BJ (cell line): ENCODE data around the gene PCGF3. TPM values are rescaled to one million over a fixed set of nuclear protein-coding genes. Genes with fewer than 3 reads are reported as not detected.

Source experiments
- CTCF ChIA-PET: fragments of 350-600 bp; formaldehyde crosslinking; extraction: SDS; loops from one replicate; lab custom pipeline; 2021; ENCODE audit warnings: antibody characterized with exemption, inconsistent platforms; lab: Yijun Ruan, JAX
- POLR2A ChIA-PET: fragments of 300-600 bp; sonication (Branson Sonifier 250); formaldehyde crosslinking; extraction: SDS; loops from one replicate; lab custom pipeline; 2021; ENCODE audit warnings: antibody characterized with exemption; lab: Charles Lee
- DNase-seq: peaks from one replicate; pipeline ENCODE4 v3.0.0-alpha.2; 2011; ENCODE audit warnings: low read depth
- H3K27me3 ChIP-seq: 2 replicates; pipeline ENCODE4 v1.6.0; 2011; ENCODE audit warnings: low read length; ENCODE audit not compliant: control insufficient read depth, insufficient read depth
- H3K36me3 ChIP-seq: 2 replicates; pipeline ENCODE4 v1.5.1; 2011; ENCODE audit warnings: low read length; ENCODE audit not compliant: control insufficient read depth, insufficient read depth
- H3K4me3 ChIP-seq: 2 replicates; pipeline ENCODE4 v1.5.1; 2011; ENCODE audit warnings: low read depth, mild to moderate bottlenecking, control low read depth, low read length
- CTCF ChIP-seq: IDR thresholded peaks from 2 replicates; pipeline ENCODE4 v1.5.1; 2011; ENCODE audit warnings: low read depth, mild to moderate bottlenecking, control low read depth, inconsistent platforms, low read length, moderate library complexity; ENCODE audit not compliant: insufficient read depth
- polyA plus RNA-seq: library from polyadenylated mRNA; depleted of rRNA; stranded (reverse); fragments of >200 nt; gene quantifications from 2 replicates; pipeline ENCODE4 v1.2.3, GENCODE V29; 2011

The PCGF3 gene
- polyA plus RNA-seq, 1 experiment = 37.6 TPM

- Histone ChIP-seq H3K27me3 (no peaks in the 10 kb centered on the region), H3K4me3 (no peak overlapping the region), H3K36me3 (no peaks in the 10 kb centered on the region)
- ChIA-PET CTCF (interaction anchor here (0.6 to 2.8 kb wide), 9 partner anchors 8 to 309 kb away, joined by 3 to 22 read pairs (median 4); partner anchors contain the start of genes ATP5ME and MYL5), POLR2A (no interaction called here)
- TF ChIP-seq CTCF = no peak
- DNase-seq = no peak
Observed at GRCh38 chr4:684623-685327, 20.9 kb upstream of the PCGF3 start.

GRCh38 chr4:685679-686412, 19.8 kb upstream of the PCGF3 start:
- no peaks in the 10 kb centered on the region for H3K36me3 ChIP-seq
- H3K4me3 ChIP-seq = no peak overlapping the region
- H3K27me3 ChIP-seq = no peaks in the 10 kb centered on the region
- ChIA-PET CTCF (interaction anchor here (1.0 to 2.8 kb wide), 2 partner anchors 15 to 301 kb away, joined by 3 to 7 read pairs; no protein-coding TSS in a partner anchor), POLR2A (no interaction called here)
- DNase-seq = no peak
- TF ChIP-seq CTCF = no peak

- H3K4me3 ChIP-seq = no peak overlapping the region
- CTCF ChIA-PET = interaction anchor here (0.9 to 2.8 kb wide), 8 partner anchors 9 to 301 kb away, joined by 3 to 7 read pairs (median 3); partner anchors contain the start of genes ATP5ME and MYL5
- TF ChIP-seq CTCF = no peak
Observed at GRCh38 chr4:686413-687040, 19.1 kb upstream of the PCGF3 start.

GRCh38 chr4:687048-687970, 18.3 kb upstream of the PCGF3 start:
- no peaks in the 10 kb centered on the region for H3K36me3 ChIP-seq
- ChIA-PET POLR2A (interaction anchor here (1.0 kb wide), 1 partner anchor 10 kb away, joined by 3 read pairs; no protein-coding TSS in a partner anchor), CTCF (interaction anchor here (0.9 to 1.3 kb wide), 6 partner anchors 10 to 16 kb away, joined by 3 to 4 read pairs (median 3); partner anchors contain the start of genes ATP5ME and MYL5)

More at GRCh38 chr4:686413-687040, 19.1 kb upstream of the PCGF3 start:
- no peaks in the 10 kb centered on the region for H3K27me3 ChIP-seq
- no peak for DNase-seq
- POLR2A ChIA-PET = interaction anchor here (1.0 kb wide), 1 partner anchor 9 kb away, joined by 3 read pairs; no protein-coding TSS in a partner anchor
- H3K36me3 ChIP-seq = no peaks in the 10 kb centered on the region

More at GRCh38 chr4:687048-687970, 18.3 kb upstream of the PCGF3 start:
- Histone ChIP-seq H3K27me3 (no peaks in the 10 kb centered on the region), H3K4me3 (no peak overlapping the region)
- no peak for TF ChIP-seq CTCF
- DNase-seq = peak; percentile 46
